NCI-H748 (cell line): Measurements from ENCODE around the gene CTIF.

Experiments used
- DNase-seq: peaks from one replicate; lab custom pipeline; 2025; ENCODE audit not compliant: unreplicated experiment; lab: John Stamatoyannopoulos, UW

CTIF gene

GRCh38 chr18:48599391-48599790, 60.6 kb downstream of the CTIF start:
- DNase-seq: no peak

DNA sequence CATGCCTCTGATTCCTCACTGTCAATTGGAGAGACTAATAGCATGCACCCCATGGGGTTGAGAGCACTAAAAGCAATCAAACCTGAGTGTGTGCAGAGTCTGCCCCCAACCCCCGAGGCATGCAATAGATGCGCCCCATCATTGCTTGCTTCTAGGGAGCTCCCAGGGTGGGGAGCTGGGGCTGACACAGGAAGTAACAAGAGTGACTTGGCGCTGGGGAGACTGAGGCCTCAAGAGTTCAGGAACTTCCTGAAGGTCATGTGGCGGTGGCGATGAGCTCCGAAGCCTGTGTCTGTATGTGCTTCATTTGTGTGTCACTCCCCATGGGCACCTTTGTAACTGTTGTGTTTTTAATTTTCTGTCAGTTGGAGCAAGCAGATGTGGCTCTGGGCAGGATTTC, 61.2 kb downstream of the CTIF start:
- no peak for DNase-seq

GRCh38 chr18:48600456-48601090, 61.7 kb downstream of the CTIF start:
- no peak for DNase-seq

- no peak for DNase-seq
Measured at GRCh38 chr18:48601343-48601742, 62.5 kb downstream of the CTIF start.

DNA sequence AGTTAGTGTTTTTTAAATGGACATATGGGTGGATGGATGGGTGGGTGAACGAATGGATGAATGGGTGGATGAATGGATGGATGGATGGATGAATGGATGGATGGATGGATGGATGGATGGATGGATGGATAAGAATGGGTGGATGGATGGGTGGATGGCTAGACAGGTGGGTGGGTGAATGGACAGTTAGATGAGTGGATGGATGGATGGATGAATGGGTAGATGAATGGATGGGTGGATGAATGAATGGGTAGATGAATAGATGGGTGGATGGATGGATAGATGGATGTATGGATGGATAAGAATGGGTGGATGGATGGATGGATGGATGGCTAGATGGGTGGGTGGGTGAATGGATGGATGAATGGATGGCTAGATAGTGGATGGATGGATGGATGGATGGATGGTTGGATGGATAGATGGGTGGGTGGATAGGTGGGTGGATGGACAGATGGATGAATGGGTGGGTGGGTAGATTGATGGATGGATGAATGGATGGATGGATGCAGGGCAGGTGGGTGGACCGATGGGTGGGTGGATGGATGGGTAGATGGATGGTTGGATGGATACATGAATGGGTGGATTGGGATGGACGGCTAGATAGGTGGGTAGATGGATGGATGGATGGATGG, 64.0 kb downstream of the CTIF start:
- DNase-seq: no peak

- peak; percentile 49 for DNase-seq
Measured at GRCh38 chr18:48605408-48605845, 66.6 kb downstream of the CTIF start.

GRCh38 chr18:48607056-48607984, 68.5 kb downstream of the CTIF start:
- DNase-seq: no peak

DNA sequence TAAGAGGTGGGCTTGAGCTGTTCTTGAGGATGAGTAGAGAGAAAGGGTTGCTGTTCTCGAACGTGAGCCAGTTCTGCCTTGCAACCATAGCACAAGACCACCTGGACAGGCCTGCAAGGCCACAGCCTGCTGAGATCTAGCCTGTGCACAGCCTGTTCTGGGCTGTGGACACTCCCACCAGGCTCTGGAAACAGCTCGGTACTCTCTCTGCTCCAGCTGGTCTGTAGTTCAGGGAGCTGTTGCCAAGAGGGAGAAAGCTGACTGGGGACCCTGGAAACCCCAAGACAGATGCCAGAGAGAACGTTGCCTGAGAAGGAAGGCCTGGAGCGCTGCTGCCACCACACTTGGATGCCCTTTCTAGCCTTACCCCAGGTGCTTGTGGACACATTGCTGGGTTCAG, 69.8 kb downstream of the CTIF start:
- DNase-seq: no peak

- DNase-seq: no peak
Measured at GRCh38 chr18:48609114-48609513, 70.3 kb downstream of the CTIF start.

DNA sequence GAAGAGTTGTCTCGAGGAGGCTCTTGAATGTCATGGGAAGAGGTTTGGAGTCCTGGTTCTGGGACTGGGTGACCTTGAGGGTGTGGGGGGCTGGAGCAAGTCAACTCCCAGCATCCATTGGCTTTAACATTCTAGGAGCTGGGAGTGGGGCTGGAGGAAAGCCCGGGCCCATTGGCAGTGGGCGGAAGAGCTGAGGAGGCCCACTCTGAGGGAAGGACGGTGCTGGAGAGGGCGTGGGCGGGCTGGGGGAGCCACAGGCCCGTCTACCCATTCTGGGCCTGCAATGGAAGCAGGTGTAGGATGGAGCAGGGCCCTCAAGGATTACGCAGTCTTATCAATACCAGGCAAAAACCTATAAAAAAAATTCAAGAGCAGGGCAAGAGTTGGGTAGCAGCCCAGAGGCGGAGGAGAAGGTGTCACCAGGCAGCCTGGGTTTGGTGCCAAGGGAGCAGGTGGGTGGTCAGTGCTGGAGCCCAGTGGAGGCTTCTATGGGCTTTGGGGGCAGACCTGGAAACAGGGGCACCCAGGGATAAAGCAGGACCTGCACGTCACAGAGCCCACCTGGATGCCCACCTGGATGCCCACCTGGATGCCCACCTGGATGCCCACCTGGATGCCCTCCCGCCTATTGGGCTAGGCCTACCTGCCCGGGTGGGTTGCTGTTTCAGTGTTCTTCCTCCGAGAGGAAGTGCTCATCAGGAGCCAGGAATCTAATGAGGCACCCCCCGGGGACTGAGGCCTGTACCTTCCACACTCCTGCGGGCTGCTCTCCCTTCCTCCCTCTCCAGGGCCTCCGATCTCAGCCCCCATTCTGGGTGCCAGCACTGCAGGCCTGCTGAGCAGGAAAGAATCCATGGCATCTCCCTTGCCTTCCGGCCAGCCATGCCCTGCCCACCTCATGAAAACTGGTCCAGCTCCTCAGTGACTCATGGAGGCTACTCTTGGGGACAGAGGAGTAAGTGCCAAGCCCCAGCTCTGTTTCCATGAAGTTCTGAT, 71.3 kb downstream of the CTIF start:
- no peak for DNase-seq

GRCh38 chr18:48611203-48611602, 72.4 kb downstream of the CTIF start:
- DNase-seq: no peak

GRCh38 chr18:48611785-48612480, 73.1 kb downstream of the CTIF start:
- no peak for DNase-seq

GRCh38 chr18:48612511-48612910, 73.7 kb downstream of the CTIF start:
- no peak for DNase-seq

DNA sequence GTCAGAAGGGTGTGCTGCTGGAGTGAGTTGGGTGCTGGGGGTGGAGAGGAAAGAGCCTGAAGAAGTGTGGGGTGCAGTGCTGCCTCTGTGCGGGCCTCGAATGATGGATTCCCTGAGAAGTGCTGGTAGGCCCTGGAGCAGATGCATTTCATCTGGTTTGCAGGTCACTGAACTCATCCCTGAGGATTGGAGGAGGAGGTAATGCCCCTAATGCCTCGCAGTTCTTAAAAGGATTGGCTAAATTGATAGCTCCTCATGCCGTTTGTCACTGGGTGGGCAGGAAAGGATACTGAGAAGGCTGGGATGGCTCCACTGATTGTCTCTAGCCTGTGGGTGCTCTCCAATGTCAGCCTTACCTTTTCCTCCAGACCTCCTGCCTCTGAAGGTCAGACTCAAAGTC, 74.1 kb downstream of the CTIF start:
- DNase-seq: no peak

- no peak for DNase-seq
Measured at GRCh38 chr18:48613589-48614404, 75.0 kb downstream of the CTIF start.

DNA sequence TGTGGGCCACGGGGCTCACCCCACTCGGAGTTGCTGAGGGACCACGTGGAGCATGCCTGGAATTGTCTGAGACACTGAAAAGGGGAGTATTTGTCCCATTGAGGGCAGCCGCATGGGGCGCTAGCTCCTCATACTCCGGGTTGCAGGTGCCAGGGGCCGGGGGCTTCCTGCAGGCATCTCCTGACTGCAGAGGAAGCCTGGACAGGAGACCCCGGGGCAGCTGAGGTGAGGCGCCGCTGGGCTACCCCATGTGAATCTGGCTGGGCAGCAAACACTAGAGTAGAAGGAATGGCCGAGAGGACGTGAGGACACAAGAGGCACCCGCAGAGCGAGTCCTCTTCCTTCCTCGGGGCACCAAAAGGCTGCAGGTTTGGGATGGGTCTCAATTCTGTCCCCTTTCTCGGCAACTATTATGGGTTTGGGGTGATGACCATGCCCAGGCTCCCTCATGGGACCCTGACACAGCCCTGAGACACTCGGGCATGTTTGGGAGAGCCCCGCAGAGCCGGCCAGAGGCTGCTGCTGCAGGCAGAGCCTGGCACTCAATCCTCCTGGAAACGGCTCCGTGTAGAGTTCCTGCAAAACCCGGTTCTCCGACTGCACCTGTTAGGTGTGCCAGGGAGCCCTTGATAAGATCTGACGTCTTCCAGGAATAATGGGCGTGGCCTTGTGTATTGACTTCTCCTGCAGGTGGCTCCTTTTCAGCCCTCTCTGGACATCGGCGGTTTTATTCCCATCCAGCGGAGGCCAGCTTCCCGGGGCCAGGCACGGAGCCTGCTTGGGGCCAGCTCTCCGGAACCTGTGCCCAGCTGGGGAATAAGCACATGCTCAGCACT, 77.0 kb downstream of the CTIF start:
- DNase-seq: peak; percentile 41

DNA sequence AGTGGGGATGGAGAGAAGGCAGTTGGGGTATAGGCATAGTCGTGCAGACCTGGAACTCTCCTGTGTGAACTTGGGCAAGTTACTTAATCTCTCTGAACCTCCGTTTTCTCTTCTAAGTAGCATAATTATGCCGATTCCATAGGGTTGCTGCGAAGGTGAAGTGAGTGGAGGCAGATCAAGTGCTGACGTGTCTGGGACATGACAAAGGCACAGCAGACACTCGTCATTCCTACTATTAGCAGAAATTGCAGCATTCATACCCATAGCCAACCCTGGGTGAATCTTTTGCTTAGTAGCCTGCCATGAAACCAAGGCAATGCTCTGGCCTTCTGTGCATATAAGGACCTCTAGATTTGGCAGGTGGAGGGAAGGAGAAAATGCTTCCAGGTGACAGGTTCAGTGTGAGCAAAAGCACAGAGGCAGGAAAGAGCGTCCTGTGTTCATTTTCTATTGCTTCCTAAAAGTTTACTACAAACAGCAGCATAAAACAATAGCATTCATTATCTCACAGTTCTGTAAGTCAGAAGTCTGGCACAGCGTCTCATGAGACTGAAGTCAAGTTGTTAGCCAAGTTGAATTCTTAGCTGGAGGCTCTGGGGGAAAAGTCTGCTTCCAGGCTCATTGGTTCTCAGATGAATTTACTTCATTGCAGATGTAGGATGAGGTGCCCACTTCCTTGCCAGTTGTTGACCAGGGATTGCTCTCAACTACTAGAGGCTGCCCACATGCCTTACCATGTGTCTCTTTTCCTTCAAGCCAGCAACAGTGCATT, 77.8 kb downstream of the CTIF start:
- DNase-seq: no peak
